GM04504 (cell line): ENCODE data around the gene TMTC2.

Experiments
- DNase-seq: peaks from one replicate; pipeline ENCODE4 v3.0.0-alpha.2; 2012; ENCODE audit warnings: low read depth

The TMTC2 gene

GRCh38 chr12:83140135-83140534 is 453.4 kb downstream of the TMTC2 start:
- no peak for DNase-seq

- no peak for DNase-seq
Observed at GRCh38 chr12:83141460-83141994, 454.8 kb downstream of the TMTC2 start.

GRCh38 chr12:83142914-83143313 is 456.2 kb downstream of the TMTC2 start:
- DNase-seq, result no peak

DNA sequence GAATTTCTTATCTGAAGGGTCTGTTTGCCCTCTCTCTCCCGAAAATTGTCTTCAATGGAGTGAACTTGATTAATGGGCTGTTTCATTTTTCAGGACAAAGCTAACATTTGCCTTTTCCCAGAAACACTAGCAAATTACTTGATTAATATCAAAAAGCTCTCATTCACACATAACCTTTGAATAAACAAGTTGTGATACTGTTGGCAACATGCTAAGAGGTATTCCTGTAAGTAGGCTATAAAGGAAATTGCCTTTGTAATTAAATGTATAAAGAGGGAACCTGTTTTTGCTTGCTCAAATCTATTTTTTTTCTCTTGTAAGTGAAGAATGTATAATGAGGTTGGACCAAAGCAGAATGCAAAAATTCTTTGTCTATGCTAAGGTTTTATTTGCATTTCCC is 457.2 kb downstream of the TMTC2 start:
- DNase-seq, result no peak

DNA sequence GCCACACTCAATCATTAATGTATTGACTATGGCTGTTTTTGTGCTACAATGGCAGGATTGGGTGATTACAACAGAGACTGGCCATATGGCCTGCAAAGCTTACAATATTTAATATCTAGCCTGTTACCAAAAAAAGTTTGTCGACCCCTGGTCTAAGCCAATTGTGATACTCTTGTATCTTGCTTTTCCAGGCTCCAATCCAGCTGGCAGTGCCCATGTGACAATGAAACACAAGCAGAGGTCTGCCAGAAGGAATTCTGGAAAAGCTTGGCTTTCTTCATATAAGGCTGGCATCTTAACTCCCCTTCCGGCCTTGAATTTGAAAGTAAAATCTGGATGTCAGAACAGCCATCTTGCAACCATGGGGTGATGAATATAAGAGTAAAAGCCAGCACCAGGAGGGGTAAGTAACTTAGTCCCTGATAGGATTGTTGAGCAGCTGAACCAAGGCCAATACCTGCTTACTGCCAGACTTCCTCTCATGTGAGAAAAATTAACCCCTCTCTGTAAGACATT is 458.7 kb downstream of the TMTC2 start:
- no peak for DNase-seq

GRCh38 chr12:83147341-83147740 is 460.6 kb downstream of the TMTC2 start:
- DNase-seq, result no peak

DNA sequence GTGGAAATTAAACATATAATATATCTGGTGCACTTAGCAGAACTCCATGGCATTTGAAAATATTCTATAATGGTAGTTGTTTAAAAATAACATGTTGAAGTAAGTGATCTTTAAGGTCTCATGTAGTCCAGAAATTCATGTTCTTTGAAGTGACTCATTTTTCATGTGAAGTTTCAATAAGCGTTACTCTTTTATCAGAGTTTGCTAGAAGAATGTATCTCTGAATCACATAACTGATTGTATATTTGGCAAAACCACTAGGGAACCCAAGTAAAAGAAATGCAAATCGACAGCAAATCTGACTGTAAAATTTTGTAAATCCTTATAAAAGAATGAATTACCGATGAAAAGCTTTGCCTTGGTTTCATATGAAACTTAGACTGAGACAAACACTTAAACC is 463.3 kb downstream of the TMTC2 start:
- no peak for DNase-seq

GRCh38 chr12:83150465-83151189 is 463.9 kb downstream of the TMTC2 start:
- DNase-seq, result no peak

DNA sequence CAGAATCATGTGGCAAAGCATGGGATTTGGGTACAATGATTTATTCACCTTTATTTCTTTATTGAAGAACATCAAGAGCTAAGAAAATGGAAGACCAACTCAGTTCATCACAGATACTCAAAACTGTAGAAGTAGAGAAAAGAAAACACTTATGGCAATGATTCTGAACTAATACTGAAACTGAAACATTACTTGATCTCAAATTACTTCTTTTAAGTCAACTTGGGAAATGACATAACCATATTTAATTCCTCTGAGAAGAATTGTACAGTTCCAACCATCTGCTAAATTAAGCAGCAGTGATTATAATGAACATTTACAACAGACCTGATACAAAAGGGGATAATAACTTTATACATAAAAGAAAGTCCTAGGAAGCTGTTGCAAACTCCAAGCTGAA is 466.5 kb downstream of the TMTC2 start:
- DNase-seq, result no peak

GRCh38 chr12:83156815-83157214 is 470.1 kb downstream of the TMTC2 start:
- DNase-seq, result no peak

DNA sequence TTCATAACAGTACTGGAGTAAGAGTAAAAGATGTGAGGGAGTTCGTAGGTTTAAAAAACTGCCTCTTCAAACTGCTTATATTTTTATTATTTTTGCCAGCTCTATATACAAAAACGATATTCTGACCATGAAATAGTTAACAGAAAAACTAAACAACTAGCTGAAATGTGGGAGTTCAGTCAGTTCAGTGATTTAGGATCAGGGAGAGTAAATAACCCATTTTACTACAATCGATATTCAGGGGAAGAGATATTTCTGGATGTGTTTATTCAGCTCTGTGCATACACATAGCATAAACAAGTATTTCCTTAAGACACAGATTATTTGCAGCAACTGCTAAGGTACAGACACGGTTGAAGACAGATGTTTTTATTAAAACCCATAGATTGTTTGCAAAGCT is 470.9 kb downstream of the TMTC2 start:
- DNase-seq, result no peak

GRCh38 chr12:83158613-83159207 is 472.0 kb downstream of the TMTC2 start:
- DNase-seq, result no peak

DNA sequence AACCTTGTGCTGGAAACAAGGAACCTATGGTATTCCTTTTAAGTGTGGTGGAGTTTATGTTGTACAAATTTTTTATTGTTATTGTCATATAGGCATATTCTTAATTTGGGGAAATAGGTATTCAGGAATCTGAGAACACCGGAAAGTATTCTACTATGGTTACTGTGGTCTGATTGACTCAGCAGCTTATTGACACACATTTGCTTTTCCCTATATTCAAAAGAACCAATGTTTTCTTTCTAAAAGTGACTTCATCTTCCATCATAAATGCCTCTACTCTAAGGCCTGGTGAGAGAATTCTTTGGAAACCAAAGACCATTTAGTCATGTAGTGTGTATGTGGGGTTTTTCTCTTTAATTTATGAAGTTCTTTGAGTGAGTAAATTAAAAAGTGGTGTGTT is 474.8 kb downstream of the TMTC2 start:
- no peak for DNase-seq

DNA sequence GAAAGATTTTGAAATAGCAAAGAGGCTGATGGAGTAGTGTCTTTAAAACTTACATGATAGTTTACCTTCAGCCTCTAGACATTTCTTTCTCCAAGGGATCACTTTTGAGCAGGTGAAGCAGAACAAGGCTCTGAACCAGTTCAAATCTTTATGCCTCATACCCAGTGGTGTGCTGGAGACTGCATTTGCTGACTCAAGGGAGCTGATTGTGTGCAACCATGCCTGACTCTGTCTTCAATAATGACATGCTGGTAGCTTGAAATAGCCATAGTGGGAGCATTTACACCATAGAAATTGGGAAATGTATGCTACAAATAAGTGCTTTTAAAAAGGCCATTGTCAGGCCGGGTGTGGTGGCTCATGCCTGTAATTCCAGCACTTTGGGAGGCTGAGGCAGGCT is 482.0 kb downstream of the TMTC2 start:
- DNase-seq, result no peak

- DNase-seq, result no peak
Observed at GRCh38 chr12:83172441-83172840, 485.7 kb downstream of the TMTC2 start.

GRCh38 chr12:83172866-83173649 is 486.4 kb downstream of the TMTC2 start:
- no peak for DNase-seq

- DNase-seq, result no peak
Observed at GRCh38 chr12:83179999-83180398, 493.3 kb downstream of the TMTC2 start.

DNA sequence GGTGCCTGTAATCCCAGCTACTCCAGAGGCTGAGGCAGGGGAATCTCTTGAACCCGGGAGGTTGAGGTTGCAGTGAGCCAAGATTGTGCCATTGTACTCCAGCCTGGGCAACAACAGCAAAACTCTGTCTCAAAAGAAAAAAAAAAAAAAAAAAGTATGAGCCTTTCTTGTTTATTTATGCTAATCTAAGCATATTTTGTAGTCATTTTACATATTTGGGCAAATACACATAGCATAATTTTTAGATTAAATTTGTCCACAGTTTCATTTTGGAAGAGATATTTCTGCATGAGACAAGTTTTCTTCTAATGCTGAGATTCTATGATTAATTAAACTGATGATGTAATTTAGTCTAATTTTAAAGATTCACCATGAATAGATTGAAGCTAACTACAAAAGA is 494.4 kb downstream of the TMTC2 start:
- DNase-seq, result no peak

- DNase-seq, result no peak
Observed at GRCh38 chr12:83183132-83183531, 496.4 kb downstream of the TMTC2 start.
